Measurements from ENCODE around the gene CTU1.

Gene CTU1

DNA sequence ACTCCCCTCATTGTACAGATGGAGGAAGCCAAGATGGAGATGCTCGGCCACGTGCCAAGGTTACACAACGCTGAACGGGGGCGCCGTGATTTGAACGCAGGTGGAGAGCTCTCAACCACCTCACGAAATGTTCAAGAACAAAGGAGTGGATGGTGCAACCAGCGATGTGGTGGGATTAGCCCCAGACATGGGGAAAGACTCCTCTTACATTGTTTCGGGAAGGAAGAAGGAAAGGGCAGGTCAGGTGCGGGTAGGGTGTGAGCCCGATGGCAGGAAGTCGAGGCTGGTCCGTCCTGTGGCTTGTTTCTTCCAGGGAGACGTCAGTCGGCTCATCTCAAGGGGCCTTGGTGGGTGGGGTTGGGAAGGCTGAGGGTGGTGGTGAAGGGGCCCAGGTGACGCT is 18.4 kb downstream of the CTU1 start:
- Histone ChIP-seq H3K27me3 (ENCODE audit: low read depth, low read length) (no peaks in the 10 kb centered on the region), H3K9me3 (ENCODE audit: insufficient read depth, low read length) (no peaks in the 10 kb centered on the region), H3K4me1 (ENCODE audit: low read length) (no peaks in the 10 kb centered on the region), H3K36me3 (replicated peaks; ENCODE audit: low read depth, low read length) (no peaks in the 10 kb centered on the region), H2AFZ (ENCODE audit: low read depth, low read length) (no peak overlapping the region), H3K79me2 (ENCODE audit: low read length) (no peaks in the 10 kb centered on the region), H4K20me1 (ENCODE audit: insufficient read depth, low read length) (no peaks in the 10 kb centered on the region; the same call in 1 of the 2 replicates), H3K4me3 (ENCODE audit: low read length) (no peak overlapping the region), H3K9ac (ENCODE audit: low read length) (no peak overlapping the region), H3K4me2 (ENCODE audit: low read length) (no peak overlapping the region), H3K27ac (ENCODE audit: low read length) (no peak overlapping the region)
- no peak for TF ChIP-seq EZH2phosphoT487 (IDR thresholded peaks at IDR 0.05; ENCODE audit: low read depth)
- TF ChIP-seq CTCF (IDR thresholded peaks at IDR 0.05; ENCODE audit: low read depth, low read length): no peak

- Histone ChIP-seq H3K4me1 (ENCODE audit: low read length) (no peaks in the 10 kb centered on the region), H3K4me3 (ENCODE audit: low read length) (no peak overlapping the region), H3K9me3 (ENCODE audit: insufficient read depth, low read length) (no peaks in the 10 kb centered on the region), H2AFZ (ENCODE audit: low read depth, low read length) (no peak overlapping the region), H3K4me2 (ENCODE audit: low read length) (no peak overlapping the region), H4K20me1 (ENCODE audit: insufficient read depth, low read length) (no peaks in the 10 kb centered on the region; the same call in 1 of the 2 replicates), H3K79me2 (ENCODE audit: low read length) (no peaks in the 10 kb centered on the region), H3K27ac (ENCODE audit: low read length) (no peak overlapping the region), H3K27me3 (ENCODE audit: low read depth, low read length) (peaks cover 6% of the 10 kb centered on the region), H3K9ac (ENCODE audit: low read length) (no peak overlapping the region), H3K36me3 (replicated peaks; ENCODE audit: low read depth, low read length) (no peaks in the 10 kb centered on the region)
- TF ChIP-seq EZH2phosphoT487 (IDR thresholded peaks at IDR 0.05; ENCODE audit: low read depth) (no peak), CTCF (IDR thresholded peaks at IDR 0.05; ENCODE audit: low read depth, low read length) (no peak)
Observed at GRCh38 chr19:51086153-51086850, 21.9 kb downstream of the CTU1 start.

DNA sequence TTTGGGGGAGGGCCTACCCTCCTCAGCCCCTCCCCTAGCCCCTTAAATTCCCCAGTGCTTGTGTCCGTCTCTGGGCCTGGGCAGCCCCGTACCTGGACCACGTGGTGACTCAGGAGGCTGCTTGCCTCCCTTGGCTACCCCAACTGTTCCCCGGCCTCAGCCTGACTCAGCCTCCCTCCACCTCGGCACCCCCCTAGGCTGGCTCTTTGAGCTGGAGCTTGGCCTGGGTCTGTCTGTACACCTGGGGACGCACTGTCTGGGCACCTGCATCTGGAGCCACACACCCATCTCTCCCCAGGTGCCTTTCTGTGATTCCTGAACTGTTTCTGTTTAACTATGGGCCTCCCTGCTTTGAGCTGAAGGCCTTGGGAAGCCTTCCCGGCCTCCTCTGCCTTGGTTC is 23.7 kb downstream of the CTU1 start:
- no peaks in the 10 kb centered on the region for H3K79me2 ChIP-seq (ENCODE audit: low read length)
- H3K9ac ChIP-seq (ENCODE audit: low read length): no peak overlapping the region
- H2AFZ ChIP-seq (ENCODE audit: low read depth, low read length): no peak overlapping the region
- H3K4me3 ChIP-seq (ENCODE audit: low read length): no peak overlapping the region
- H3K36me3 ChIP-seq (replicated peaks; ENCODE audit: low read depth, low read length): no peaks in the 10 kb centered on the region
- no peaks in the 10 kb centered on the region for H4K20me1 ChIP-seq (ENCODE audit: insufficient read depth, low read length)
- H3K27me3 ChIP-seq (ENCODE audit: low read depth, low read length): peaks cover 6% of the 10 kb centered on the region
- TF ChIP-seq EZH2phosphoT487 (IDR thresholded peaks at IDR 0.05; ENCODE audit: low read depth): no peak
- TF ChIP-seq CTCF (IDR thresholded peaks at IDR 0.05; ENCODE audit: low read depth, low read length): no peak
- H3K4me1 ChIP-seq (ENCODE audit: low read length): no peaks in the 10 kb centered on the region
- H3K27ac ChIP-seq (ENCODE audit: low read length): no peak overlapping the region
- no peaks in the 10 kb centered on the region for H3K9me3 ChIP-seq (ENCODE audit: insufficient read depth, low read length)
- H3K4me2 ChIP-seq (ENCODE audit: low read length): no peak overlapping the region

- Histone ChIP-seq H3K4me3 (ENCODE audit: low read length) (no peak overlapping the region), H3K27ac (ENCODE audit: low read length) (no peak overlapping the region), H3K36me3 (replicated peaks; ENCODE audit: low read depth, low read length) (no peaks in the 10 kb centered on the region), H3K4me1 (ENCODE audit: low read length) (no peaks in the 10 kb centered on the region), H2AFZ (ENCODE audit: low read depth, low read length) (no peak overlapping the region), H3K4me2 (ENCODE audit: low read length) (no peak overlapping the region), H3K27me3 (ENCODE audit: low read depth, low read length) (peaks cover 6% of the 10 kb centered on the region), H4K20me1 (ENCODE audit: insufficient read depth, low read length) (no peaks in the 10 kb centered on the region), H3K79me2 (ENCODE audit: low read length) (no peaks in the 10 kb centered on the region), H3K9me3 (ENCODE audit: insufficient read depth, low read length) (no peaks in the 10 kb centered on the region), H3K9ac (ENCODE audit: low read length) (no peak overlapping the region)
- TF ChIP-seq CTCF (IDR thresholded peaks at IDR 0.05; ENCODE audit: low read depth, low read length) (no peak), EZH2phosphoT487 (IDR thresholded peaks at IDR 0.05; ENCODE audit: low read depth) (no peak)
Observed at GRCh38 chr19:51083783-51084182, 24.4 kb downstream of the CTU1 start.

Data from OCI-LY3 (cell line).